HEK293T (cell line): ENCODE results near the gene SH2D3C.

Source experiments
- ARNT ChIP-seq: fragments of 450-650 bp; IDR thresholded peaks from 2 replicates; pipeline ENCODE4 v1.6.1; 2017; ENCODE audit warnings: mild to moderate bottlenecking
- BHLHE40 ChIP-seq: fragments of 450-650 bp; IDR thresholded peaks from 2 replicates; pipeline ENCODE4 v1.6.1; 2016; ENCODE audit warnings: mild to moderate bottlenecking, moderate library complexity, borderline replicate concordance
- CTBP1 ChIP-seq: fragments of 450-650 bp; IDR thresholded peaks from 2 replicates; pipeline ENCODE4 v1.6.1; 2016; ENCODE audit warnings: borderline replicate concordance
- FOXK2 ChIP-seq: fragments of 450-650 bp; IDR thresholded peaks from 2 replicates; pipeline ENCODE4 v1.6.1; 2016; ENCODE audit warnings: mild to moderate bottlenecking
- NFRKB ChIP-seq: fragments of 450-650 bp; IDR thresholded peaks from 2 replicates; pipeline ENCODE4 v1.6.1; 2016; ENCODE audit warnings: mild to moderate bottlenecking, moderate library complexity
- PKNOX1 ChIP-seq: fragments of 450-650 bp; IDR thresholded peaks from 2 replicates; pipeline ENCODE4 v1.6.1; 2016
- SP1 ChIP-seq: fragments of 450-650 bp; IDR thresholded peaks from 2 replicates; pipeline ENCODE4 v1.6.1; 2017
- SUZ12 ChIP-seq: fragments of 450-650 bp; IDR thresholded peaks from 2 replicates; pipeline ENCODE4 v1.6.1; 2016; ENCODE audit warnings: mild to moderate bottlenecking
- TARDBP ChIP-seq: fragments of 450-650 bp; IDR thresholded peaks from 2 replicates; pipeline ENCODE4 v1.6.1; 2016
- ZNF384 ChIP-seq: fragments of 450-650 bp; IDR thresholded peaks from 2 replicates; pipeline ENCODE4 v1.6.1; 2016

GRCh38 chr9:127762111-127762676 is 16.3 kb downstream of the SH2D3C start:
- no peak for TF ChIP-seq BHLHE40
- TF ChIP-seq NFRKB = no peak
- no peak for TF ChIP-seq FOXK2
- no peak for TF ChIP-seq SP1
- TF ChIP-seq PKNOX1 = no peak
- TF ChIP-seq CTBP1 = no peak
- no peak for TF ChIP-seq SUZ12
- no peak for TF ChIP-seq ZNF384
- TF ChIP-seq ARNT = no peak
- no peak for TF ChIP-seq TARDBP
